ENCODE data around the gene TP53RK.

TP53RK gene

DNA sequence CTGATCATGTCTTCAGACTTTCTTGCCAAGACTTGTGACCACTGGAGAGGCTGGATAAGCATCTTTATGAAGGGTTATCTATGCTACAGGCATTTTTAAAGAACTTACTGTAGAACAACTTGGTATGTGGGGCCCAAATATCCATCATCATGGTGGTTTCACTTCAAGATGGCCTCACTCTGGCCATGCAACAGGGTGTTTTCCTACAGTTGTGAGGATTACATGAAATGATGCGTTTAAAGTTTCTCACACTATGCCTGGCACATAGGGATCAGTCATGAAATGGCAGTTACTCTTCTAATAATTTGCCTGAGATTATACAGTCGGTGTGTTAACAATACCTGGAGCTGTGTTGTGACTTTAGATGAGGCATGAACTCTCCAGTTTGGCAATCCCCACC lies 33.2 kb upstream of the TP53RK start:
- no peak overlapping the region for H3K4me3 ChIP-seq (ENCODE audit: control insufficient read depth, low read depth, low read length)
- DNase-seq (ENCODE audit: low read depth): no peak
- TF ChIP-seq, protein P1, sequence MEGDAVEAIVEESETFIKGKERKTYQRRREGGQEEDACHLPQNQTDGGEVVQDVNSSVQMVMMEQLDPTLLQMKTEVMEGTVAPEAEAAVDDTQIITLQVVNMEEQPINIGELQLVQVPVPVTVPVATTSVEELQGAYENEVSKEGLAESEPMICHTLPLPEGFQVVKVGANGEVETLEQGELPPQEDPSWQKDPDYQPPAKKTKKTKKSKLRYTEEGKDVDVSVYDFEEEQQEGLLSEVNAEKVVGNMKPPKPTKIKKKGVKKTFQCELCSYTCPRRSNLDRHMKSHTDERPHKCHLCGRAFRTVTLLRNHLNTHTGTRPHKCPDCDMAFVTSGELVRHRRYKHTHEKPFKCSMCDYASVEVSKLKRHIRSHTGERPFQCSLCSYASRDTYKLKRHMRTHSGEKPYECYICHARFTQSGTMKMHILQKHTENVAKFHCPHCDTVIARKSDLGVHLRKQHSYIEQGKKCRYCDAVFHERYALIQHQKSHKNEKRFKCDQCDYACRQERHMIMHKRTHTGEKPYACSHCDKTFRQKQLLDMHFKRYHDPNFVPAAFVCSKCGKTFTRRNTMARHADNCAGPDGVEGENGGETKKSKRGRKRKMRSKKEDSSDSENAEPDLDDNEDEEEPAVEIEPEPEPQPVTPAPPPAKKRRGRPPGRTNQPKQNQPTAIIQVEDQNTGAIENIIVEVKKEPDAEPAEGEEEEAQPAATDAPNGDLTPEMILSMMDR (IDR thresholded peaks at IDR 0.05; ENCODE audit: control insufficient read depth, insufficient read depth, low read depth, low read length, missing control alignments): no peak

DNA sequence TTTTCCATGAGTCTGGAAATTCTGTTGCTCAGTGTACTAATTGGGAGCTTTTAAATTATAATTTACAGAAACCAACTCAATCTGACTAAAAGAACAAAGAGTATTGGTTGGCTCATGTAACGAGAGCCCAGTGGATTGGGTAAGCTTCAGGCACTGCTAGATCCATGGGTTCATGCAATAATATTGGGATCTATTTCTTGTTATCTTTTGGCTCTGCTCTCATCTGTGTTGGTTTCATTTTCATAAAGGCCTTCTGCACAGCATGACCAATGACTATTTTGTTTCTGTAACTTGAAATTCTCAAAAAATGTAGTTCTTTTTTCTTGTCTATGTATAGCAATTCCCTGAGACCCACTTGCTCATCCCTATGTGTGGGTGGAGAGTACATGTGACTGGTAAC lies 32.2 kb upstream of the TP53RK start:
- DNase-seq (ENCODE audit: low read depth): no peak
- TF ChIP-seq, protein P1 (IDR thresholded peaks at IDR 0.05; ENCODE audit: control insufficient read depth, insufficient read depth, low read depth, low read length, missing control alignments): no peak
- H3K4me3 ChIP-seq (ENCODE audit: control insufficient read depth, low read depth, low read length): no peak overlapping the region

DNA sequence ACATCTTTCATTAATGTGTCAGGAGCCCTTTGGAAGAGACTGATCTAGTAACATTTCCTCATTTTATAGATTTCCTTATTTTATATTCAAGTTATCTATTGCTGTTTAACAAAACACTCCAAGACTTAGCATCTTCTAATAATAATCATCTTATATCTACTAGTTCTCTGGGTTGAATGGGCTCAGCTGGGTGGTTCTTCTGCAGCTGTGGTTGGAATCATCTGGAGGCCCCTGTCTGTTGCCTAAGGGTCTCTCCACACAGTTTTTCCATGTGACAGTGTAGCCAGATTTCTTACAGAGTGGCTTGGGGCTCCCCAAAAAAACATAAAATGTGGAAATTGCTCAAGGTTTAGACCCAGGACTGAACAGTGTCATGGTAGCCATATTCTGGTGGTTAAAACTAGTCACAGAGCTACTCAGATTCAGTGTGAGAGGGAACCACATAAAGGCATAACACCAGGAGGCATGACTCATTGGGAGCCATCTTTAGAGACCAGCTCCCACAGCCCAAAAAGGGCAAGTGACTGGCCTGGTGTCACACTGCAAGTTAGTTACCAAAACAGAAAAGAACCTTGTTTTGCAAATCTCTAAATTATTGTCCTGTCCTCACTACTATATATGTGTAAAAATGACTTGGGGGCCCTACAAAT lies 31.7 kb upstream of the TP53RK start:
- no peak for DNase-seq (ENCODE audit: low read depth)

DNA sequence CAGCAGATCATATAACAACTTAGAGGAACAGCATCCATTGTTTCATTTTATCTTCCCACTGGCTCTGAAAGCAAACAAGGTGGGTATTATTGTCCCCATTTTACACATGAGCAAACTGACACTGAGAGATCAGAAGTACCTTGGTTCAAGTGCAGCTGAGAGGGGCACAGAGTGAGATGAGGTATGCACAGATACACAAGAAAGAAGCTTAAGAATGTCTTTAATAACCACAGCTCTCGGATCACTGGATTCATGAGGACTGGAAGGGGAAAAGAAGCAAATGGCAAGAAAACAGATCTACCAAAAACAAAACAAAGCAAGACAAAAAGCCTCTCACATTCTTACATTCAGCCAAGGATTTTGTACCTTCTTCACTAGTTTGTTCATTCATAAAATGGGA lies 30.8 kb upstream of the TP53RK start:
- TF ChIP-seq, protein P1 (IDR thresholded peaks at IDR 0.05; ENCODE audit: control insufficient read depth, insufficient read depth, low read depth, low read length, missing control alignments): no peak
- no peak for DNase-seq (ENCODE audit: low read depth)
- H3K4me3 ChIP-seq (ENCODE audit: control insufficient read depth, low read depth, low read length): no peak overlapping the region

More for the DNA sequence above, 31.7 kb upstream of the TP53RK start:
- H3K4me3 ChIP-seq (ENCODE audit: control insufficient read depth, low read depth, low read length): no peak overlapping the region
- TF ChIP-seq, protein P1 (IDR thresholded peaks at IDR 0.05; ENCODE audit: control insufficient read depth, insufficient read depth, low read depth, low read length, missing control alignments): no peak

DNA sequence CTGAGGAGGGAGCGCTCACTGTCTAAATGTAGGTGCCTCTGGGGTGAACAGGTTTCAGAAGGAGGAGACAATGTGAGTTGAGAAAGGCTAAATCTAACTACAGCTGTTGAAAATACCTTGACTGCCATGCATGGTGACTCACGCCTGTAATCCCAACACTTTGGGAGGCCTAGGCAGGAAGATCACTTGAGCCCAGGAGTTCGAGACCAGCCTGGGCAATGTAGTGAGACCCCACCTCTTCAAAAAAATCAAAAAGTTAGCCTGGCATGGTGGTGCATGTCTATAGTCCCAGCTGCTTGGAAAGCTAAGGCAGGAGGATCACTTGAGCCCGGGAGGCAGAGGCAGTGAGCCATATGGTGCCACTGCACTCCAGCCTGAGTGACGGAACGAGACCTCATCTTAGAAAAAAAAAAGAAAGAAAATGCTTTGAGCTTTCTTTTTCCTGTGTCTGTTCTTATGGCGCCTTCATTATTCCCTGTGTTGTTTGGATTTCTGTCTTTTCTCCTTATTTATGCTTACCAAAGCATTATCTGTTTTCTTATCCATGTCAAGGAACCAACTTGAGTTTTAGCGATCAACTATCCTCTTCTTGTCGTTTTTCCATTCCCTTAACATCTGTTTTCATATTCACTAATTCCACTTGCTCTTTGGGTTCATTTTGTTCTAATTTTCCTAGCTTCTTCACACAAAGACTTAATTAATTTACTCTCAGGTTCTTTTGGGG lies 28.7 kb upstream of the TP53RK start:
- H3K4me3 ChIP-seq (ENCODE audit: control insufficient read depth, low read depth, low read length): no peak overlapping the region
- no peak for DNase-seq (ENCODE audit: low read depth)
- TF ChIP-seq, protein P1 (IDR thresholded peaks at IDR 0.05; ENCODE audit: control insufficient read depth, insufficient read depth, low read depth, low read length, missing control alignments): no peak

DNA sequence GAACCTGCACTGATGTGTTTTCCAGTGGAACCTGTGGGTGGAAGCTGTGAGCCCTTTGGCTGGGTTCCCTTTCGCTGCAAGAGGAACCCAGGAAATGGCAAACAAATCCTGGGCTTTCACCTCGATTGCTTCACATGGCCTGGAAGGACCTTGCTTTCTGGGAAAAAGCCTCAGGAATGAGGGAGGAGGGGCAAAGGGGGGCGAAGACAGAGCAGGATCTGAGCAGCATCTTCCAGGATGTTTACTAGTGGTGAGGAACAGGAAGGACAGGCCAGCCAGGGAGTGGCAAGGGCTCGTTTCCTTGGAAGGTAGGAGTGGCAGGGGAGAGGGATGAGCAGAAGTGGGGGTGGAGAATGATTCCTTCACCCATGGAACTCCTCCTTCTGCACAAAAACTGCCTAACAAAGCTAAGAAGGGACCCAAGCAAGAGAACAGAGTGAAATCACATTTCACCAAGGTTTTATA lies 26.1 kb upstream of the TP53RK start:
- TF ChIP-seq, protein P1 (IDR thresholded peaks at IDR 0.05; ENCODE audit: control insufficient read depth, insufficient read depth, low read depth, low read length, missing control alignments): peak; percentile 19
- peak; percentile 68 for DNase-seq (ENCODE audit: low read depth)
- H3K4me3 ChIP-seq (ENCODE audit: control insufficient read depth, low read depth, low read length): no peak overlapping the region

Measured in AG09309 (cell line).